Ascending aorta (tissue), 2 donors: ENCODE results near the gene GFAP. TPM values are rescaled to one million over a fixed set of nuclear protein-coding genes. Genes with fewer than 3 reads are reported as not detected.

Source experiments
- DNase-seq, 2 donors: peaks; one replicate each; pipeline ENCODE4 v3.0.0-alpha.2; 2019; ENCODE audit warnings: low spot score in 2 of 2
- H3K27ac ChIP-seq, 2 donors: fragments of 200-600 bp; sonication (generic); one replicate each; pipeline ENCODE4 v1.5.1; 2016 to 2017; ENCODE audit warnings: mild to moderate bottlenecking in 1 of 2
- H3K27me3 ChIP-seq: fragments of 200-600 bp; sonication (generic); one replicate; pipeline ENCODE4 v1.5.1; 2017
- H3K36me3 ChIP-seq, 2 donors: fragments of 200-600 bp; sonication (generic); one replicate each; pipeline ENCODE4 v1.5.1; 2016
- H3K4me1 ChIP-seq, 2 donors: fragments of 200-600 bp; sonication (generic); one replicate each; pipeline ENCODE4 v1.5.1; 2016 to 2017; ENCODE audit warnings: mild to moderate bottlenecking in 1 of 2
- H3K4me3 ChIP-seq, 2 donors: fragments of 200-600 bp; sonication (generic); one replicate each; pipeline ENCODE4 v1.5.1; 2016 to 2017; ENCODE audit warnings: mild to moderate bottlenecking in 1 of 2
- H3K9me3 ChIP-seq, 2 donors: fragments of 200-600 bp; sonication (generic); one replicate each; pipeline ENCODE4 v1.5.1; 2016
- CTCF ChIP-seq, 3 experiments: fragments of 200-600 bp in 2 of 3; fragments of 450-650 bp in 1 of 3; sonication (generic) in 2 of 3; IDR thresholded peaks; one replicate each; pipeline ENCODE4 v1.5.1; 2016 to 2019; ENCODE audit warnings: antibody characterized with exemption in 3 of 3, mild to moderate bottlenecking in 1 of 3, moderate library complexity in 1 of 3
- intact Hi-C: fragments of 100-400 bp; cut with DNase I; formaldehyde crosslinking; loops from one replicate; pipeline ENCODE4 v1.15.1; 2023
- total RNA-seq: library from RNA; depleted of rRNA; stranded (reverse); fragments of >200 nt; gene quantifications from one replicate; pipeline ENCODE4 v1.1.0, GENCODE V29; 2016

Gene GFAP
- total RNA-seq, 1 donor from 2014 or later, result 1.7 TPM

- no peaks in the 10 kb centered on the region for H3K9me3 ChIP-seq
- peak; percentile 21 to 63 (median 29) for TF ChIP-seq CTCF (IDR thresholded peaks at IDR 0.05)
- no peak overlapping the region for H3K4me3 ChIP-seq
- no peak overlapping the region for H3K27ac ChIP-seq
- H3K36me3 ChIP-seq, result peaks cover 72 to 84% of the 10 kb centered on the region in 2 donors
- no peak for DNase-seq
- intact Hi-C loops, result loop anchor here (1.0 kb wide), 1 partner anchor 104 kb away; no protein-coding TSS in a partner anchor
- no peaks in the 10 kb centered on the region for H3K4me1 ChIP-seq
- no peaks in the 10 kb centered on the region for H3K27me3 ChIP-seq
Observed at GRCh38 chr17:44878627-44879221, 36.6 kb downstream of the GFAP start.

GRCh38 chr17:44877121-44877520 lies 38.2 kb downstream of the GFAP start:
- Histone ChIP-seq H3K36me3 (peaks cover 56 to 75% of the 10 kb centered on the region in 2 donors), H3K27me3 (no peaks in the 10 kb centered on the region), H3K9me3 (no peaks in the 10 kb centered on the region), H3K4me3 (no peak overlapping the region), H3K4me1 (peaks cover 0 to 3% of the 10 kb centered on the region in 2 donors), H3K27ac (no peak overlapping the region)
- no peak for TF ChIP-seq CTCF (IDR thresholded peaks at IDR 0.05)
- DNase-seq, result no peak
- intact Hi-C loops, result no loop called here

GRCh38 chr17:44875761-44876160 lies 39.5 kb downstream of the GFAP start:
- Histone ChIP-seq H3K9me3 (no peaks in the 10 kb centered on the region), H3K27ac (no peak overlapping the region), H3K4me1 (peaks cover 3% of the 10 kb centered on the region in 2 donors), H3K27me3 (no peaks in the 10 kb centered on the region), H3K4me3 (no peak overlapping the region), H3K36me3 (peaks cover 55 to 75% of the 10 kb centered on the region in 2 donors)
- TF ChIP-seq CTCF (IDR thresholded peaks at IDR 0.05), result no peak
- DNase-seq, result no peak
- intact Hi-C loops, result no loop called here

GRCh38 chr17:44872131-44872768 lies 43.0 kb downstream of the GFAP start:
- intact Hi-C loops, result no loop called here
- peak; percentile 38 to 64 for DNase-seq
- Histone ChIP-seq H3K9me3 (no peaks in the 10 kb centered on the region), H3K27ac (peak overlapping the region; percentile 34 to 71), H3K4me1 (peaks cover 3% of the 10 kb centered on the region in 2 donors), H3K36me3 (peaks cover 52 to 75% of the 10 kb centered on the region in 2 donors), H3K4me3 (no peak overlapping the region), H3K27me3 (no peaks in the 10 kb centered on the region)
- TF ChIP-seq CTCF (IDR thresholded peaks at IDR 0.05), result no peak

GRCh38 chr17:44871556-44871955 lies 43.7 kb downstream of the GFAP start:
- intact Hi-C loops, result no loop called here
- Histone ChIP-seq H3K27ac (peak overlapping the region; percentile 34 to 71), H3K4me3 (no peak overlapping the region), H3K4me1 (peaks cover 3% of the 10 kb centered on the region in 2 donors), H3K36me3 (peaks cover 51 to 78% of the 10 kb centered on the region in 2 donors), H3K9me3 (no peaks in the 10 kb centered on the region), H3K27me3 (no peaks in the 10 kb centered on the region)
- TF ChIP-seq CTCF (IDR thresholded peaks at IDR 0.05), result no peak
- no peak for DNase-seq
